Measurements from ENCODE around the gene ZNF382.

ZNF382 gene

GRCh38 chr19:36672368-36672767 lies 67.3 kb downstream of the ZNF382 start:
- Histone ChIP-seq H3K27me3 (ENCODE audit: low read depth, low read length) (no peaks in the 10 kb centered on the region), H3K9me3 (ENCODE audit: insufficient read depth, low read length) (no peaks in the 10 kb centered on the region), H4K20me1 (ENCODE audit: insufficient read depth, low read length) (no peaks in the 10 kb centered on the region), H3K4me2 (ENCODE audit: low read length) (no peak overlapping the region), H3K79me2 (ENCODE audit: low read length) (peaks cover 2% of the 10 kb centered on the region), H2AFZ (ENCODE audit: low read depth, low read length) (no peak overlapping the region), H3K27ac (ENCODE audit: low read length) (no peak overlapping the region), H3K4me3 (ENCODE audit: low read length) (no peak overlapping the region), H3K4me1 (ENCODE audit: low read length) (no peaks in the 10 kb centered on the region), H3K36me3 (replicated peaks; ENCODE audit: low read depth, low read length) (peaks cover 32% of the 10 kb centered on the region), H3K9ac (ENCODE audit: low read length) (no peak overlapping the region)
- TF ChIP-seq EZH2phosphoT487 (IDR thresholded peaks at IDR 0.05; ENCODE audit: low read depth) (no peak), CTCF (IDR thresholded peaks at IDR 0.05; ENCODE audit: low read depth, low read length) (no peak)

- Histone ChIP-seq H3K36me3 (replicated peaks; ENCODE audit: low read depth, low read length) (peaks cover 29% of the 10 kb centered on the region), H3K79me2 (ENCODE audit: low read length) (peaks cover 2% of the 10 kb centered on the region; the same call in 1 of the 2 replicates), H3K4me3 (ENCODE audit: low read length) (no peak overlapping the region), H3K9ac (ENCODE audit: low read length) (no peak overlapping the region), H3K27me3 (ENCODE audit: low read depth, low read length) (no peaks in the 10 kb centered on the region), H4K20me1 (ENCODE audit: insufficient read depth, low read length) (no peaks in the 10 kb centered on the region), H3K4me2 (ENCODE audit: low read length) (no peak overlapping the region), H3K27ac (ENCODE audit: low read length) (no peak overlapping the region), H2AFZ (ENCODE audit: low read depth, low read length) (no peak overlapping the region), H3K4me1 (ENCODE audit: low read length) (no peaks in the 10 kb centered on the region), H3K9me3 (ENCODE audit: insufficient read depth, low read length) (no peaks in the 10 kb centered on the region)
- no peak for TF ChIP-seq EZH2phosphoT487 (IDR thresholded peaks at IDR 0.05; ENCODE audit: low read depth)
- no peak for TF ChIP-seq CTCF (IDR thresholded peaks at IDR 0.05; ENCODE audit: low read depth, low read length)
Observed at GRCh38 chr19:36674201-36674600, 69.1 kb downstream of the ZNF382 start.

GRCh38 chr19:36679455-36679854 lies 74.3 kb downstream of the ZNF382 start:
- no peak overlapping the region for H3K4me3 ChIP-seq (ENCODE audit: low read length)
- H3K9me3 ChIP-seq (ENCODE audit: insufficient read depth, low read length): no peaks in the 10 kb centered on the region
- no peaks in the 10 kb centered on the region for H4K20me1 ChIP-seq (ENCODE audit: insufficient read depth, low read length)

More at GRCh38 chr19:36679455-36679854, 74.3 kb downstream of the ZNF382 start:
- H3K27me3 ChIP-seq (ENCODE audit: low read depth, low read length): no peaks in the 10 kb centered on the region
- no peaks in the 10 kb centered on the region for H3K4me1 ChIP-seq (ENCODE audit: low read length)
- TF ChIP-seq EZH2phosphoT487 (IDR thresholded peaks at IDR 0.05; ENCODE audit: low read depth) (no peak), CTCF (IDR thresholded peaks at IDR 0.05; ENCODE audit: low read depth, low read length) (no peak)
- no peak overlapping the region for H2AFZ ChIP-seq (ENCODE audit: low read depth, low read length)
- H3K79me2 ChIP-seq (ENCODE audit: low read length): no peaks in the 10 kb centered on the region
- H3K36me3 ChIP-seq (replicated peaks; ENCODE audit: low read depth, low read length): peaks cover 22% of the 10 kb centered on the region
- no peak overlapping the region for H3K27ac ChIP-seq (ENCODE audit: low read length)
- no peak overlapping the region for H3K9ac ChIP-seq (ENCODE audit: low read length)
- H3K4me2 ChIP-seq (ENCODE audit: low read length): no peak overlapping the region
